ENCODE results near the gene ROR1.

GRCh38 chr1:63777286-63777685 is 3.5 kb downstream of the ROR1 start:
- TF ChIP-seq EZH2 (IDR thresholded peaks at IDR 0.05; ENCODE audit: low read depth): no peak
- no peak for TF ChIP-seq CTCF (conservative IDR thresholded peaks at IDR 0.05)
